ENCODE results near the gene RERE. TPM values are rescaled to one million over a fixed set of nuclear protein-coding genes. Genes with fewer than 3 reads are reported as not detected.
"Not testable (repeated sequence)": the region's sequence is repeated elsewhere in the genome, so short reads cannot be mapped to it uniquely, and the experiment has no call there.

Gene RERE
- total RNA-seq, 1 donor = 27.0 TPM

GRCh38 chr1:8457760-8458381 is 359.6 kb downstream of the RERE start:
- H3K4me3 ChIP-seq (ENCODE audit: low read depth, low read length) = no peak overlapping the region
- no peak for DNase-seq (ENCODE audit: low read depth)
- no peak for TF ChIP-seq CTCF (IDR thresholded peaks at IDR 0.05; ENCODE audit: insufficient read depth, low read length)

- no peak overlapping the region for H3K4me3 ChIP-seq (ENCODE audit: low read depth, low read length)
- DNase-seq (ENCODE audit: low read depth) = no peak
- TF ChIP-seq CTCF (IDR thresholded peaks at IDR 0.05; ENCODE audit: insufficient read depth, low read length) = no peak
Observed at GRCh38 chr1:8456991-8457390, 360.4 kb downstream of the RERE start.

GRCh38 chr1:8456308-8456912 is 361.0 kb downstream of the RERE start:
- peak; percentile 68 for DNase-seq (ENCODE audit: low read depth)
- H3K4me3 ChIP-seq (ENCODE audit: low read depth, low read length) = no peak overlapping the region
- no peak for TF ChIP-seq CTCF (IDR thresholded peaks at IDR 0.05; ENCODE audit: insufficient read depth, low read length)

- DNase-seq (ENCODE audit: low read depth) = peak; percentile 18
- no peak for TF ChIP-seq CTCF (IDR thresholded peaks at IDR 0.05; ENCODE audit: insufficient read depth, low read length)
- no peak overlapping the region for H3K4me3 ChIP-seq (ENCODE audit: low read depth, low read length)
Observed at GRCh38 chr1:8455700-8456307, 361.6 kb downstream of the RERE start.

- DNase-seq (ENCODE audit: low read depth) = no peak
- TF ChIP-seq CTCF (IDR thresholded peaks at IDR 0.05; ENCODE audit: insufficient read depth, low read length) = no peak
- no peak overlapping the region for H3K4me3 ChIP-seq (ENCODE audit: low read depth, low read length)
Observed at GRCh38 chr1:8450312-8450711, 367.1 kb downstream of the RERE start.

- DNase-seq (ENCODE audit: low read depth) = peak; percentile 82
- H3K4me3 ChIP-seq (ENCODE audit: low read depth, low read length) = peak overlapping the region; percentile 41
- no peak for TF ChIP-seq CTCF (IDR thresholded peaks at IDR 0.05; ENCODE audit: insufficient read depth, low read length)
Observed at GRCh38 chr1:8448911-8449661, 368.4 kb downstream of the RERE start.

GRCh38 chr1:8448505-8448904 is 368.9 kb downstream of the RERE start:
- not testable (repeated sequence) for DNase-seq (ENCODE audit: low read depth)
- H3K4me3 ChIP-seq (ENCODE audit: low read depth, low read length) = peak overlapping the region; percentile 41

Measured in fibroblast of the aortic adventitia (primary cell).